GM21423 (cell line): ENCODE results near the gene PVRIG.
A peak's percentile ranks its signal among the peaks of the same experiment; 100 is the strongest.
"Not testable (repeated sequence)": the region's sequence is repeated elsewhere in the genome, so short reads cannot be mapped to it uniquely, and the experiment has no call there.

Experiments
- ATAC-seq: cut with Tn5 transposase; IDR thresholded peaks from one replicate; pipeline ENCODE4 v1.9.1; 2021; ENCODE audit warnings: mild to moderate bottlenecking, moderate library complexity; ENCODE audit not compliant: unreplicated experiment

Gene PVRIG

GRCh38 chr7:100192969-100193368, 26.8 kb upstream of the PVRIG start:
- ATAC-seq: no peak

- ATAC-seq: no peak
Observed at GRCh38 chr7:100195222-100195621, 24.5 kb upstream of the PVRIG start.

- not testable (repeated sequence) for ATAC-seq
Observed at GRCh38 chr7:100195901-100196322, 23.8 kb upstream of the PVRIG start.

GRCh38 chr7:100198266-100198665, 21.5 kb upstream of the PVRIG start:
- ATAC-seq: no peak

GRCh38 chr7:100200693-100201092, 19.1 kb upstream of the PVRIG start:
- ATAC-seq: no peak

- no peak for ATAC-seq
Observed at GRCh38 chr7:100204454-100204853, 15.3 kb upstream of the PVRIG start.

GRCh38 chr7:100208911-100209408, 10.8 kb upstream of the PVRIG start:
- peak; percentile 62 for ATAC-seq

GRCh38 chr7:100209493-100209892, 10.3 kb upstream of the PVRIG start:
- ATAC-seq: no peak

- no peak for ATAC-seq
Observed at GRCh38 chr7:100210805-100211204, 8.9 kb upstream of the PVRIG start.

- peak; percentile 45 for ATAC-seq
Observed at GRCh38 chr7:100211342-100211780, 8.4 kb upstream of the PVRIG start.

- no peak for ATAC-seq
Observed at GRCh38 chr7:100212631-100213286, 7.0 kb upstream of the PVRIG start.

GRCh38 chr7:100213672-100214071, 6.1 kb upstream of the PVRIG start:
- ATAC-seq: no peak

- not testable (repeated sequence) for ATAC-seq
Observed at GRCh38 chr7:100214356-100214755, 5.4 kb upstream of the PVRIG start.

- ATAC-seq: no peak
Observed at GRCh38 chr7:100215895-100216294, 3.9 kb upstream of the PVRIG start.

- peak; percentile 2 for ATAC-seq
Observed at GRCh38 chr7:100217934-100218333, 1.8 kb upstream of the PVRIG start.

GRCh38 chr7:100219271-100219737, 445 bp upstream of the PVRIG start:
- ATAC-seq: no peak

GRCh38 chr7:100220586-100221230, 959 bp downstream of the PVRIG start:
- no peak for ATAC-seq

GRCh38 chr7:100221231-100221718, 1.5 kb downstream of the PVRIG start:
- ATAC-seq: peak; percentile 53

GRCh38 chr7:100221767-100222444, 2.2 kb downstream of the PVRIG start:
- no peak for ATAC-seq

GRCh38 chr7:100222445-100223132, 2.8 kb downstream of the PVRIG start:
- ATAC-seq: no peak

- ATAC-seq: not testable (repeated sequence)
Observed at GRCh38 chr7:100223376-100223927, 3.7 kb downstream of the PVRIG start.
